ENCODE results near the gene EPS15.
A peak's percentile ranks its signal among the peaks of the same experiment; 100 is the strongest.

EPS15 gene

DNA sequence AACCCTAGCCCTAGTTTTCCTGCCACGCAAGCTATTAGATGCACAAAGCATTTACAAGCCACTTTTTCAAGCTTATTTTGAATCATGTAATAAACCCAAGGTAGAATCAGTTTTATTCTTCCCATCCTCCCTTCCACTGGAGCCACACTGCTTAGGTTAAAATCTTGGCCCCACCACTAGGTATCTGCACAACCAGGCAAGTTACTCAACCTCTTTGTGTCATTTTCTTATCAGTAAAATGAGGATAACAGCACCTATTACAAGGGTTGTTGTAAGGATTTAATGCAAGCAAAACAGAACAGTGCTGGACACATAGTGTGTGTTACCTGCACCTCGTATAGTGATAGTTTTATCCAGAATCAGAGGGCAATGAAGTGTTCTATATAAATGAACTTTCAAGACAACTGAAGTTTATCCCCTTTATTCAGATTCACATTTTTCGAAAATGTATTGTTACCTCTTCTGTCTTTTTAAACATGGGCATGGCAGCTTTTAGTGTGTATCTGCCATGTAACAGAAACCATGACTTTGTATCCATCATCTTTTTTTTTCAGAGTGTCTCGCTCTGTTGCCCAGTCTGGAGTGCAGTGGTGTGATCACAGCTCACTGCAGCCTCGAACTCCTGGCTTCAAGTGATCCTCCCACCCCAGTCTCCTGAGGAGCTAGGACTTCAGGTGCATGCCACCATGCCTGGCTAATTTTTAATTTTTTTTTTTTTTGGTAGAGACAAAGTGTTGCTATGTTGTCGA is 171.5 kb downstream of the EPS15 start:
- TF ChIP-seq SPI1 (IDR thresholded peaks at IDR 0.05; ENCODE audit: low read depth, low read length) (no peak), PAX5 (IDR thresholded peaks at IDR 0.05; ENCODE audit: insufficient read depth, low read length, severe bottlenecking) (no peak), POU2F2 (IDR thresholded peaks at IDR 0.05; ENCODE audit: low read depth, low read length) (no peak), POLR2AphosphoS5 (IDR thresholded peaks at IDR 0.05; ENCODE audit: low read depth, low read length) (no peak), POLR2A (IDR thresholded peaks at IDR 0.05; ENCODE audit: low read depth, low read length) (no peak), TAF1 (IDR thresholded peaks at IDR 0.05; ENCODE audit: low read depth, low read length) (no peak)
- DNase-seq (ENCODE audit: insufficient read length, low spot score) (no peak), FAIRE-seq (no peak)

GRCh38 chr1:51346086-51346942 is 172.8 kb downstream of the EPS15 start:
- DNase-seq (ENCODE audit: insufficient read length, low spot score) (no peak), FAIRE-seq (peak; percentile 81)
- no peak for TF ChIP-seq PAX5 (IDR thresholded peaks at IDR 0.05; ENCODE audit: insufficient read depth, low read length, severe bottlenecking)
- TF ChIP-seq POU2F2 (IDR thresholded peaks at IDR 0.05; ENCODE audit: low read depth, low read length), result no peak
- TF ChIP-seq POLR2A (IDR thresholded peaks at IDR 0.05; ENCODE audit: low read depth, low read length), result no peak
- no peak; the same call in 1 of the 2 replicates for TF ChIP-seq POLR2AphosphoS5 (IDR thresholded peaks at IDR 0.05; ENCODE audit: low read depth, low read length)
- no peak for TF ChIP-seq TAF1 (IDR thresholded peaks at IDR 0.05; ENCODE audit: low read depth, low read length)
- no peak for TF ChIP-seq SPI1 (IDR thresholded peaks at IDR 0.05; ENCODE audit: low read depth, low read length)

GRCh38 chr1:51345300-51345687 is 173.8 kb downstream of the EPS15 start:
- FAIRE-seq (no peak), DNase-seq (ENCODE audit: insufficient read length, low spot score) (no peak)
- no peak for TF ChIP-seq POU2F2 (IDR thresholded peaks at IDR 0.05; ENCODE audit: low read depth, low read length)
- TF ChIP-seq SPI1 (IDR thresholded peaks at IDR 0.05; ENCODE audit: low read depth, low read length), result no peak
- no peak for TF ChIP-seq PAX5 (IDR thresholded peaks at IDR 0.05; ENCODE audit: insufficient read depth, low read length, severe bottlenecking)
- no peak for TF ChIP-seq POLR2AphosphoS5 (IDR thresholded peaks at IDR 0.05; ENCODE audit: low read depth, low read length)
- TF ChIP-seq TAF1 (IDR thresholded peaks at IDR 0.05; ENCODE audit: low read depth, low read length), result no peak
- TF ChIP-seq POLR2A (IDR thresholded peaks at IDR 0.05; ENCODE audit: low read depth, low read length), result no peak

DNA sequence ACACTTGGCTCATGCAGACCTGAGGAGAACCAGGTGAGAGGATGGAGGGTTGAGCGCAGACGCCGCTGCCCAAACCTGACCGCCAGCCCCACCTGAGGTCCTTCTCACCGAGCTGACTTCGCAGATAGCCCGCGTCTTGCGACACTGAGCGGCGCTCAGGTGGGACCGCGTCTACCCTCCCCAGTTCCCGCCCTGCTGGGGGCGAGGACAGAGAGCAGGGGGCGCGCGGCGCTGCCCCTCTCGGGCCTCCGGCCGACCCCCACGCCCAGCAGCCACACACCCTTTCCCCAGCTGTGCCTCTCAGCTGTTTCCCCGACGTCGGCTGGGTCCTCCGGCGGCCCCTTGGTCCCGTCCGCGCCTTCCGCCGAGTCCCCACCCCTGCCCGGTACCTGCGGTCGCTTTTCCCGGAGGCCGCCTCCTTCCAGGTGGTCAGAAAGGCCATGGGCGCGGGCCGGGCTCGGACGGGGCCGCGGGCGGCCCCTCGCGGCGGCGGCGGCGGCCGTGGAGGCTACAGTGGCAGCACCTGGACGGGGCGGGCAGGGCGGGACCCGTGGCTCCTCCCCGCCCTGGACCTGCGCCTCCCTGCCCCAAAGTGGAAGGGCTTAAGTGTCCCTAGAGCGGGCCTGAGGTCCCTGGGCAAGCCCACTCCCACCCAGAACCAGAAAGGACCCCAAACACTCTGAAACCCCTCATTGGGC is 174.3 kb downstream of the EPS15 start:
- TF ChIP-seq PAX5 (IDR thresholded peaks at IDR 0.05; ENCODE audit: insufficient read depth, low read length, severe bottlenecking), result peak; percentile 38
- TF ChIP-seq SPI1 (IDR thresholded peaks at IDR 0.05; ENCODE audit: low read depth, low read length), result no peak
- DNase-seq (ENCODE audit: insufficient read length, low spot score) (no peak), FAIRE-seq (no peak)

- TF ChIP-seq POLR2AphosphoS5 (IDR thresholded peaks at IDR 0.05; ENCODE audit: low read depth, low read length), result no peak
- no peak for TF ChIP-seq TAF1 (IDR thresholded peaks at IDR 0.05; ENCODE audit: low read depth, low read length)
- no peak for TF ChIP-seq POU2F2 (IDR thresholded peaks at IDR 0.05; ENCODE audit: low read depth, low read length)
- no peak for TF ChIP-seq POLR2A (IDR thresholded peaks at IDR 0.05; ENCODE audit: low read depth, low read length)
- no peak for TF ChIP-seq SPI1 (IDR thresholded peaks at IDR 0.05; ENCODE audit: low read depth, low read length)
- TF ChIP-seq PAX5 (IDR thresholded peaks at IDR 0.05; ENCODE audit: insufficient read depth, low read length, severe bottlenecking), result no peak
- FAIRE-seq, result peak; percentile 77
- DNase-seq (ENCODE audit: insufficient read length, low spot score), result no peak
These were observed 174.8 kb downstream of the EPS15 start for GRCh38 chr1:51344276-51344601.

GRCh38 chr1:51343624-51344023 is 175.4 kb downstream of the EPS15 start:
- no peak for FAIRE-seq
- TF ChIP-seq TAF1 (IDR thresholded peaks at IDR 0.05; ENCODE audit: low read depth, low read length) (no peak), POLR2AphosphoS5 (IDR thresholded peaks at IDR 0.05; ENCODE audit: low read depth, low read length) (no peak), POLR2A (IDR thresholded peaks at IDR 0.05; ENCODE audit: low read depth, low read length) (no peak), PAX5 (IDR thresholded peaks at IDR 0.05; ENCODE audit: insufficient read depth, low read length, severe bottlenecking) (no peak), SPI1 (IDR thresholded peaks at IDR 0.05; ENCODE audit: low read depth, low read length) (no peak), POU2F2 (IDR thresholded peaks at IDR 0.05; ENCODE audit: low read depth, low read length) (no peak)

DNA sequence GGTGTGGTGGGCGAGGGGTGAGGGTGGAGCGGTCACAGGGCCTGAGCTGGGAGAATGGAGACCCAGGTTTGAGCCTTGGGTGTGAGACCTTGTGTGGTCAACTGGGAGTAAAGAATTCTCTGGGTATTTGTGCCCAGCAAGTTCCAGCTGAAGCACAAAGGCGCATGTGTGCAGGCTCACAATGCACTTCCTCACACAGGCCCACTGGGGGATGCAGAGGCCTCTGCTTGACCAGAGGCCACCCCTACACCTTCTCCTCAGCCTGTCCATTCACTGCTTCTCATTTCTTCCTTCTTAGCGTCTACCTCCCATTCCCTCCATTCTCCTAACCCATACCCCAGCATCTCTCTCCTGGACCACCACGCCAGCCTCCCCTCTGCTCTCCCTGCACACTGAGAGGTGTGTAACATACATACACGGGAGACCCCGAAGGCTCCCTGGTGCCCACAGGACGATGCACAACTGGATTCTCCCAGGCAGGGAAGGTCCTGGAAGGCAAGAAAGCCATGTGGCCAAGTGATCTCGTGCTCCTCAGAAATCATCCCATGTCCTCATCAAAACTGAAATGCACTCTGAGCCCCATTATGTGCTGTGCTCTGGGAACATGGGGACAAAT is 176.4 kb downstream of the EPS15 start:
- DNase-seq (ENCODE audit: insufficient read length, low spot score) (no peak), FAIRE-seq (no peak)
- TF ChIP-seq POU2F2 (IDR thresholded peaks at IDR 0.05; ENCODE audit: low read depth, low read length) (no peak), PAX5 (IDR thresholded peaks at IDR 0.05; ENCODE audit: insufficient read depth, low read length, severe bottlenecking) (no peak), POLR2AphosphoS5 (IDR thresholded peaks at IDR 0.05; ENCODE audit: low read depth, low read length) (no peak), SPI1 (IDR thresholded peaks at IDR 0.05; ENCODE audit: low read depth, low read length) (peak; percentile 64), POLR2A (IDR thresholded peaks at IDR 0.05; ENCODE audit: low read depth, low read length) (no peak), TAF1 (IDR thresholded peaks at IDR 0.05; ENCODE audit: low read depth, low read length) (no peak)

More at GRCh38 chr1:51343624-51344023, 175.4 kb downstream of the EPS15 start:
- DNase-seq (ENCODE audit: insufficient read length, low spot score), result no peak

DNA sequence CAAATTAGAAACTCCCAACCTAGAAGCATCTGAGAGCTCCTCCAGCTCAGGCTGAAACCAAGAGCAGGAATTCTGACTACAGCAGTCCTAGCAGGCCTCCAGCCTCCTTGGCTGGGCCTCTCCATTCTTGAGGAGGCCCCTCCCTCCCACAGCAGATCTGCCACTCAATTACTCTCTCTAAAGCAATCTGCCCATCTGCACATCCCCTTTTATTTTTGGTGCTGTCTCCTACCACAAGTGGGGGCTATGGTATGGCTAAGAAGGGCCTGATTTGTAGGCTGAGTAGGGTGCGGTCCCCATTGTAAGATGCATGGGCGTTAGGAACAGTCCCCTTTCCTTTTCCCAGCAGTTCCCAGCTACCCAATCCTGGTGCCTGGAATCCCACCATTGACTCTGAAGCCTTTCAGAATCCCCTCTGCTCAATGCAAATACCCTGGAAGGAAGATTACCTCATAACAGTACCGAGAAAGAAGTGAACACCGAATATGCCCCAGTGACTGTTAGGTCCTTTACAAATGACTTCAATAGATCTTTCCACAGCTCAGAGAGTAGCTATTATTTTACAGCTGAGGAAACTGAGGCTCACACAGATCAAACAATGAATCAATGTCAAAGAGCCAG is 177.1 kb downstream of the EPS15 start:
- DNase-seq (ENCODE audit: insufficient read length, low spot score) (peak; percentile 60), FAIRE-seq (peak; percentile 91)
- TF ChIP-seq POLR2AphosphoS5 (IDR thresholded peaks at IDR 0.05; ENCODE audit: low read depth, low read length) (no peak), POU2F2 (IDR thresholded peaks at IDR 0.05; ENCODE audit: low read depth, low read length) (peak; percentile 55; the same call in 1 of the 2 replicates), SPI1 (IDR thresholded peaks at IDR 0.05; ENCODE audit: low read depth, low read length) (peak; percentile 70)

Data from GM12891 (cell line).